ENCODE data around the gene PAX2.

GRCh38 chr10:100782461-100783244 lies 37.3 kb downstream of the PAX2 start:
- TF ChIP-seq CTCF (conservative IDR thresholded peaks at IDR 0.05; ENCODE audit: low read depth, low read length): no peak
- no peak for TF ChIP-seq EZH2 (IDR thresholded peaks at IDR 0.05; ENCODE audit: borderline replicate concordance, low read depth, low read length, poor library complexity, severe bottlenecking)
